Heart left ventricle (tissue), 11 donors: ENCODE measurements around the gene CRLF3. TPM values are rescaled to one million over a fixed set of nuclear protein-coding genes. Genes with fewer than 3 reads are reported as not detected.

Experiments used
- polyA plus RNA-seq, 2 donors: library from polyadenylated mRNA; stranded (reverse); fragments of 200-250 nt; gene quantifications; one replicate each; pipeline ENCODE4 v1.2.3, GENCODE V29; 2013
- total RNA-seq, 9 donors: library from RNA; depleted of rRNA in 2 of 9; stranded (reverse); fragments of >200 nt in 2 of 9; fragmentation: NEBNext Ultra II Directional in 3 of 9; extraction: Animal tissue kit (Norgen Biotek cat#: 25700) in 3 of 9; gene quantifications; one replicate each; pipeline versions ENCODE4 v1.1.0 to v1.2.4, GENCODE V29; 2016 to 2023
- donor health status: ischemic (EF 13 %, LVEDD 7.1; RV severe dilation, severe dysfunction).
- donor health status: healthy with polysubstance abuse.
- donor health status: DM: no; HTN: yes; CAD: no.
- donor health status: DM: no; HTN: no; CAD: no.
- donor health status: ischemic (EF 25% LVEDD 5.7; RV mildly dilated, moderate dysfunction).
- donor health status: healthy.
- donor health status: DM: yes; HTN: yes; CAD: no.
- donor health status: PGD.
- donor health status: nonischemic (EF 23%, LVEDD 6.1; RV moderate dilation, normal function).

Gene CRLF3
- total and polyA plus RNA-seq, 11 donors, result 3.0 to 12.3 (median 5.5) TPM

Other genes starting within 250 kb of the CRLF3 start
- 1 to 10 TPM in 1 of 9 donors, under 1 TPM in 8; 0.32 to 2.5 (median 0.49) TPM for gene ATAD5, start 7.3 kb upstream of the CRLF3 start, total RNA-seq
- under 1 TPM; 0.25 to 0.34 TPM for gene ATAD5, start 7.3 kb upstream of the CRLF3 start, polyA plus RNA-seq
- gene TEFM, start 81.5 kb upstream of the CRLF3 start, total RNA-seq, result 10 to 100 TPM in 8 of 9 donors, 1 to 10 TPM in 1; 5.2 to 22.9 (median 13.1) TPM
- gene TEFM, start 81.5 kb upstream of the CRLF3 start, polyA plus RNA-seq, result 10 to 100 TPM in 1 of 2 donors, 1 to 10 TPM in 1; 7.7 to 30.1 TPM
- 10 to 100 TPM in 4 of 9 donors, 1 to 10 TPM in 5; 3.1 to 43.5 (median 8.3) TPM for gene ADAP2, start 97.3 kb upstream of the CRLF3 start, total RNA-seq
- 1 to 10 TPM; 3.5 to 4.5 TPM for gene ADAP2, start 97.3 kb upstream of the CRLF3 start, polyA plus RNA-seq
- gene RNF135, start 146.3 kb upstream of the CRLF3 start, total RNA-seq, result 10 to 100 TPM in 2 of 9 donors, 1 to 10 TPM in 7; 3.9 to 19.1 (median 5.6) TPM
- gene RNF135, start 146.3 kb upstream of the CRLF3 start, polyA plus RNA-seq, result 1 to 10 TPM; 3.9 TPM